GM21825 (cell line): Measurements from ENCODE around the gene PDP2.
"Not testable (repeated sequence)": the region's sequence is repeated elsewhere in the genome, so short reads cannot be mapped to it uniquely, and the experiment has no call there.

Source experiments
- ATAC-seq: cut with Tn5 transposase; IDR thresholded peaks from one replicate; pipeline ENCODE4 v1.9.1; 2021; ENCODE audit warnings: mild to moderate bottlenecking, moderate library complexity; ENCODE audit not compliant: unreplicated experiment

The PDP2 gene

DNA sequence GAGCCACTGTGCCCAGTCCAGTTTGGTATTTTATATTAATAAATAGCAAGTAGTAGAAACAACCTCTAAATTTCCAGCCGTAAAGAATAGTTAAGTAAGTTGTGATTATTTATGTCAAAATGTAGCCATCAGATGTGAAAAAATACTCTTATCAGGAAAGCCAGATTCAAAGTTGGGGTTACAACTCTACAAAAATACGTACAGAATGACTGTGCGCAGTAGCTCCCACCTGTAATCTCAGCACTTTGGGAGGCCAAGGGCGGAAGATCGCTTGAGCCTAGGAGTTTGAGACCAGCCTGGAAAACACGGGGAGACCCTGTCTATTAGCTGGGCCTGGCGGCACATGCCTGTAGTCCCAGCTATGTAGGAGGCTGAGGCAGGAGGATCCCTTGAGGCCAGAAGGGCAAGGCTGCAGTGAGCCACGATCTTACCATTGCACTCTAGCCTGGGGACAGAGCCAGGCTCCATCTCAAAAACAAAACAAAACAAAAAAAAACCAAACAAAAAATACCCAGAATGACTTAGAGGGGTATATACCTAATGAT lies 1.7 kb downstream of the PDP2 start:
- ATAC-seq: no peak

GRCh38 chr16:66882702-66883101 lies 2.4 kb downstream of the PDP2 start:
- ATAC-seq: no peak

DNA sequence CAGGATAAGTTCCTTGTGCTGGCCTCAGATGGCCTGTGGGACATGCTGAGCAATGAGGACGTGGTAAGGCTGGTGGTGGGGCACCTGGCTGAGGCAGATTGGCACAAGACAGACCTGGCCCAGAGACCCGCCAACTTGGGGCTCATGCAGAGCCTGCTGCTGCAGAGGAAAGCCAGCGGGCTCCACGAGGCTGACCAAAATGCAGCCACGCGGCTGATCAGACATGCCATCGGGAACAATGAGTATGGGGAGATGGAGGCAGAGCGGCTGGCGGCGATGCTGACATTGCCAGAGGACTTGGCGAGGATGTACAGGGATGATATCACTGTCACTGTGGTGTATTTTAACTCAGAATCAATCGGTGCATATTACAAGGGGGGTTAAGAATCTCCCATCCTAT lies 5.2 kb downstream of the PDP2 start:
- ATAC-seq: no peak

DNA sequence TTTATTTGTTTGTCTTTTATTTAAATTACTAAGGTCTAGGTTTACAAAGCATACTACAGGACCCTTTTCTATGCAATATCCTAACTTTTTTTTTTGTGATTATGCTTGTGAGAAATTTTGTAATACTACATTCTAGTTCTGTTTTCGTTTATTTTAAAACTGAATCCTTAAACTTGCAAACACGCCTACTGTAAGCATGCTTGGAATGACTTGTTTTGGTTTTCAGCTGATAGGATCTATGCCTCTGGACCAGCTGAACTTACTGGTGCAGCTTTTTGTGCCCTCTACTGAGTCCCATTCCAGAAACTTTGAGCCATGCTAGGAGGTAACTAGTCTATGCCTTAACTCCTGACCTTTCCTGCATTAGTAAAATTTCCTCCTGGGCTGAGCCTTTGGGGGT lies 6.0 kb downstream of the PDP2 start:
- no peak for ATAC-seq

DNA sequence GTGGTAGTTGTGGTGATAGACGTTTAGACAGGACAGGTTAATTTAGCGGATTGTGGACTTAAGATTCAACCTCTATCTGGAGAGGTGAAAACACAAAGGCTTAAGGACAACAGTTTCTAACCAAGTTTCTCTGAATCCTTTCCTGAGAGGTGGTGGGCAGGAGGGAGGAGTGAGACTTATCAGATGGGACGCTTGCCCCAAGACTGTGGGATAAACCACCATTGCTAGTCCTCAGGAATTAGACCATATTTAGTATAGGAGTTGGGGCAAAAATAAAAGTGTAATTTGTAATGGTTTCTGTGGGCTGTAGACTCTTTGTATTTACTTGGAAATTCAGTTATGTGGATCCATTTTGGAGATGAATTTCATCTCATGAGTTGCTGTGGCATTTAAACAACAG lies 6.6 kb downstream of the PDP2 start:
- no peak for ATAC-seq

- ATAC-seq: no peak
Observed at GRCh38 chr16:66888647-66889615, 8.6 kb downstream of the PDP2 start.

GRCh38 chr16:66889622-66890021 lies 9.3 kb downstream of the PDP2 start:
- no peak for ATAC-seq

DNA sequence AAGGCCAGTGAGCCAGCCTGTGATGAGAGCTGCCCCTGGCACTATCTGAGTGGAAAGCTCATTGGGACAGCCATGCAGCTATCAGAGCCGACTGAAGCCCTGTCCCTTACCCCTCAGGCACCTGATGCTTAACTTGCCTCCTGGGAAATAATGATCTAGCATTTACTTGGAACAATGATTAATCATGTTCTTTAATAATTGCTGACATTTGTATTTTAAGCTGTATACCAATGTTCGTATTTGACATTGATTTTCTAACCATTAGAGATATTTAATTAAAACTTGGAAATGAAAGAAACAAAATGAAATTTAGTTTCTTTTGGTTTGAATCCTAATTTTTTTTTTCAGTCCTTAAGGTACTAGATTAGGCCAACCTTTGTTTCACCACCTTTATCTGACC lies 10.5 kb downstream of the PDP2 start:
- ATAC-seq: no peak

DNA sequence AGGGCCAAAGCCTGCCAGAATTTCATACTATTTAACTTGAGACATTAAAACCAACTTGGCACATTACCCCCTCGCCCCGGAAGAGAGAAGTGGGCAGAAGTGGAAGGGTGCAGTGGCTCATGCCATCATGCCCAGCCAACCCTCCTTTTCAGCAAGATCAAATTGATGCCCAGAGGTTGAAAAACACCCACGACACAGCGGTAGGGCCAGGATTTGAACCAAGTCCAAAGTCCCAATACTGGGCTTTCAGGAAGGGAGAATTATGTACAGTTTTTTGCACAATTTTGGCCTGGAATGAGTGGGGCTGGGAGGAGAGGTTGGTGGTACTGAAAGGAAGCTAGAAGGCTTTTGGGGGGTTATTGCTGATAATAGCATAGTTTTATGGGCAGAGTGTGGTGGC lies 11.0 kb downstream of the PDP2 start:
- no peak for ATAC-seq

GRCh38 chr16:66891797-66892196 lies 11.5 kb downstream of the PDP2 start:
- ATAC-seq: no peak

GRCh38 chr16:66894055-66894454 lies 13.7 kb downstream of the PDP2 start:
- ATAC-seq: no peak

DNA sequence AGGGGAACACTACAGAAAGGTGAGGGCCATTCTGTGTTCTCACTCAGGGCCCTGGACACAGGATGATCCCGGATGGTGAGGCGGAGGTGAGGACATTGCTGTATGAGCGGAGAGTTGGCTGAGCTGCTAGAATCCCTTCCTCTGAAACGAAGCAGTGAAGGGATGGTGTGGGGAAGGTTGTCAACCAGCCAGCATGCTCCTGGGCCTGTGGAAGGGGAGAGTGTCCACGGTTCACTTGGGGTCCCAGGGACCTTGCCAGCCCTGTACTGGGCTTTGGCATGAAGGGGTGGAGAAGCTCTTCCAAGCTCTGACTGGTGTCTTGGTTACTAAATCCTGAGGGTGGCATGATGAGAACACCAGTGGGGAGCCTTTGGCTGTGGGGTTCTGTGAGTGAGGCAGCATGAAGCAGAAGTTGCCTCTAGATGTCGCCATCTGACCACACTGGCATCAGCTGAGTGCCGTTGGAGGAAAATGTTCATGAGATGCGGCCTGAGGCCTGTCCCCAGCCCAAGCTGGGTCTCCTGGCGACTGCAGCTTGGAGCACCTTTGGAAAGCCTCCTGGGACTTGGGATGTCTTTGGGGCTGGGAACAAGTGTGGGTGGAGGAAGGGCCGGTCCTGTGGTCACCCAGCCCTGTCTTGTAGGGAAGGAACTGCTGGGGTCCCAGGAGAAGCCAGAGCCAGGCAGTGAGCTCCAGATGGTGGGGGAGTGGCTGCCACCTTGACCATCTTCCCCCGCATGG lies 14.8 kb downstream of the PDP2 start:
- peak; percentile 55 for ATAC-seq

GRCh38 chr16:66895689-66895979 lies 15.3 kb downstream of the PDP2 start:
- no peak for ATAC-seq

- ATAC-seq: no peak
Observed at GRCh38 chr16:66895999-66896398, 15.7 kb downstream of the PDP2 start.

DNA sequence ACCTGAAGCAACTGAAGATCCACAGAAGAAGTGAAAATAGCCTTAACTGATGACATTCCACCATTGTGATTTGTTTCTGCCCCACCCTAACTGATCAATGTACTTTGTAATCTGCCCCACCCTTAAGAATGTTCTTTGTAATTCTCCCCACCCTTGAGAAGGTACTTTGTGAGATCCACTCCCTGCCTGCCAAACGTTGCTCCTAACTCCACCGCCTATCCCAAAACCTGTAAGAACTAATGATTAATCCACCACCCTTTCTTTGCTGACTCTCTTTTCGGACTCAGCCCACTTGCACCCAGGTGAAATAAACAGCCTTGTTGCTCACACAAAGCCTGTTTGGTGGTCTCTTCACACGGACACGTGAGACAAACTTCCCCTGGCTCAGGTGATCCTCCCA lies 16.4 kb downstream of the PDP2 start:
- not testable (repeated sequence) for ATAC-seq

DNA sequence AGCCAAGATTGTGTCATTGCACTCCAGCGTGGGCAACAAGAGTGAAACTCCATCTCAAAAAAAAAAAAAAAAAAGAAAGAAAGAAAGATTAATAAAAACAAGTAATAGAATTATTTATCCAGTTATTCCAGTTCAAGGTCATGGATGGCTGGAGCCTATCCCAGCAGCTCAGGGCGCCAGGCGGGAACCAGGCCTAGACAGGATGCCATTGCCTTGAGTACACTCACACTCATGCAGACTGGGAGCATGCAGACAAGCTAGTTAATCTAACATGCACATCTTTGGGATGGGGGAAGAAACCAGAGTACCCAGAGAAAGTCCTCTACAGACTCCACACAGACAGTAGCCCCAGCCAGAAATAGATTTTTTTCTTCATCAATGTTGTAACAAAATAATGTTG lies 17.9 kb downstream of the PDP2 start:
- no peak for ATAC-seq

GRCh38 chr16:66898933-66899309 lies 18.6 kb downstream of the PDP2 start:
- ATAC-seq: no peak

- ATAC-seq: no peak
Observed at GRCh38 chr16:66899310-66899944, 19.1 kb downstream of the PDP2 start.

DNA sequence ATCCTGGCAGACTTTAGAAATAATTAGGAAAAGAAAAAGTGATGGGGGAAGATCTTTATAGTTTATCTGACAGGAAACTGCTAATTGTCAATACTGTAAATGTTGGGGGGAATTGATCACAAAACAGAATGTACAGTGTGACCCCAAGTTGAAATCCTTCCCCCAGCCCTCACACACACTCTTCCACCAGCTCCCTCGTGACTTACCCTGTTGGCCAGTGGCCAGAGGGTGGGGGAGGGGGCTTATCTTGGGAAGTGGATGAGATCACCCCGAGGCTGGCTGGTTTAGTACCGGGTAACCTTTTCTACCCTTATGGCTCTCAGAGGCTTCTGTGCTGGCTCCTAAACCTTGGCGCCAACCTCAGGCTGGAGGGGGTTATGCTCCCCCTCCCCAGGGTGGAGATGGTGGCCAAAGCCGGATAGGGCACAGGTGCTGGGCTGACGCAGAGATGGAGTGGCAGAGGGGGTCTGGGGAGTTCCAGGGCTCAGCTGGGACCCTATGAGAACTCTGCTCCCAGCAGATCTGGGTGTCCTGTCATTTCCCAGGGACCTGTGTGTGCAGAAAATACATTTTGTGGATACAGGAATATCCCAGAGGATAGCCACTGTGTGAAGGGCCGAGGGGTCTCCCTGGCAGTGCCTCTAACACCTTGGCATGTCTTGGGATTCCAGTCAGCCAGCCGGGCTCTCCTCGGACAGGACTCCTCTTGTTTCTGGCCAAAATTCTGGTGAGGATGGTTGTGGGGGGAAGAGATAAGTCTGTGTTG lies 19.8 kb downstream of the PDP2 start:
- no peak for ATAC-seq

DNA sequence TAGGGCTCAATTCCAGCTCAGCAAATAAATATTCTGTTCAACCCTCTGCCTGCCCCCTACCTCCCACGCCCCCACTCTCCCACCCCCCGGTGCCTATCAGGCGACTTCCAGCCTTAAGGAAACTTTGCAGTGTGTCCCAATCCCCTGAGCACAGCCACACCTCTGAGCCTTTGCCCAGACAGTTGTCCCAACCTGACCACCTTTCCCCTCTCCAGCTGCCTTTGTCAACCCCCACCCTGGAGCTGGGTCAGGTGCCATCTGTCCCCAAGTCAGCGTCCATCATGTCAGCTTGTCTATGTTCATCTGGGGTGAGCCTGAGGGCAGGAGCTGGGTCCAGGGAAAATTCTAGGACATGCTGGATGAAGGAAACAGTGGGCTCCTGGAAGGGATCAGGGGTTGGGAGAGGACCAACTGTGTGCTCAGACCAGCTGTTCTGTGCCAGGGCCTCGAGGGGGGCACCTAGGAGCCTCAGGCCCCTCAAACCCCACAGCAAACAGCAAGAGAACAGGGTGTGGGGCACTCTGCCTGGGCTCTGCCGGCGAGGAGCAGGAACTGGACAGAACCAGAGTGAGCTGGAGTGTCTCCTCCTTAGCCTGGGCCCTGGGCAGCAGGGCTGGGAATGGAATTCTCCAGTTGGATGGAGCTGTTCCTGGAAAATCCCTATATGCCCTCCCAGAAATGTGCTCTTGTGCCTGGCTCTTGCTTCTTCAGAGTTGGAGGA lies 20.6 kb downstream of the PDP2 start:
- ATAC-seq: no peak
